Eye (tissue), 1 donor: ENCODE measurements around the gene ZGPAT.

Source experiments
- DNase-seq: peaks from one replicate; pipeline ENCODE4 v3.0.0-alpha.2; 2015

ZGPAT gene

DNA sequence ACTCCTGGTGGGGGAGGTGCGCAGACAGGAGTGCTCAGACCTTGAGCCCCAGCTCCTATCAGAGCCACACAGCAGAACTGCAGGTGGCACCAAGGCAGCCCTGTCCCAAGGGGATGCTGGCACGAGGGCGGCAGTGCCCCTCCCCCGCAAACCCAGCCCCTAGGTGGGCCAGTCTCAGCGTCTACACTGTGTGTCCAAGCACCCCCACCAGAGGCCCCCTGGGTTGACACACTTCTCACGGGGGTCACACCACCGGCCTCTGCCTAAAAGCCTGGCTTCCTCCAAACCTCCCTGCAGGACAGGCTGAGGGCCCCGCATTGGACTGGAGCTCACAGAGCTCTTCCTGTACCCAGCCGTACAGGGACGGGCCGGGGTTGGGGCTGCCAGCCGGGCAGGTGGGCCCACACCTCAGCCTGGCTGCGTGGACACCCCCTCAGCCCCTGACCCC, 39.8 kb downstream of the ZGPAT start:
- no peak for DNase-seq

DNA sequence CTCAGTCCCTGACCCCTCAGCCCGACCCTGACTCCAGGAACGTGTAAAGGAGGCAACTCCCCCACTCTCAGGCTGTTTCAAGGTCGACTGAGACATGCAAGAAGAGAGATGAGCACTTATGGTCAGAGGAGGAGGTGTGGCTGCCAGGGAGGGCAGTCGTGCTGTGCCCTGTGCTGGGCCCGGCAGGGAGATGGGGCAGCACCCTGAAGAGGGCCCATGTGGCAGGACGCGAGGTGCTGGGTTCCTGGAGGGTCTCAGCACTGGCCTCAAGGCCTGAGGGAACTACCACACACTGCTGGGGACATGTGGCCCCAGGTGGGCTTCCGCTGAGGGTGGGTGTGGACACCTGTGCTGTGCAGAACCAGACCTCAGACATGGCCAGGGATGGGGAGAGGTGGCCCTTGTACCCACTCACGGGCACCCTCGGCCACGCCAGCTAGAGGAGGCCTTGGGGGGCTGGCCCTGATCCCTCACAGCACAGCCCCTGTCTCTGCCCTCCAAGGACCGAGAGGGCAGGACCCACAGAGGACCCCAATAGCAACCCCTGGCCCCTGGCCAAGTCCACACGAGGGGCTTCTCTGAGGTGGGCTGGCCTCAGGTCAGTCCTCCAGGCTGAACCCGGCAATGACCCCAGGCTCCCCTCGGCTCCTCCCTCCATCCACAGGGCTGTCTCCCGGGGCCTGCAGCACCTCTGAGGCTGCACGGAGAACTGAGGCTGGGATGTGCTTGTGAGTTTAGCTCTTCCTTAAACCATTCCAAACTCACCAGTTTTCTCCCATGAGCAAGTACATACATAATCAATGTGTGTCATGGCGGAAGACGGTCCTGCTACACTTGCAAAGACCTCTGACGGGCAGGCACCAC, 40.5 kb downstream of the ZGPAT start:
- no peak for DNase-seq

DNA sequence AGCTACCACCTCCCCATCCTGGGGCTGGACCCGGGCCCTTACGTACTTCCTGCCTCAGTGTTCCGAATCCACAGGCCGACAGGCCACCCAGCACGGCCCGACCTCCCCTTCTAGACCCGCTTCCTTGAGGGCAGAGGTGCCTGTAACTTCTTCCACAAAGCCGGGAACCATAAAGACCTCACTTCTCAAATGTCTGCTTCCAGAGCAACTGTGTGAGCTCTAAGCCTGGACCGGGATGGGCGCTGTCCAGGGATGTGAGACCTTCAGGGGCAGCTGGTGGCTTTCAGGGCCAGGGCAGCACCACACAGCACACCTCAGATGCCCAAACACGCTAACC, 41.1 kb downstream of the ZGPAT start:
- DNase-seq: no peak

DNA sequence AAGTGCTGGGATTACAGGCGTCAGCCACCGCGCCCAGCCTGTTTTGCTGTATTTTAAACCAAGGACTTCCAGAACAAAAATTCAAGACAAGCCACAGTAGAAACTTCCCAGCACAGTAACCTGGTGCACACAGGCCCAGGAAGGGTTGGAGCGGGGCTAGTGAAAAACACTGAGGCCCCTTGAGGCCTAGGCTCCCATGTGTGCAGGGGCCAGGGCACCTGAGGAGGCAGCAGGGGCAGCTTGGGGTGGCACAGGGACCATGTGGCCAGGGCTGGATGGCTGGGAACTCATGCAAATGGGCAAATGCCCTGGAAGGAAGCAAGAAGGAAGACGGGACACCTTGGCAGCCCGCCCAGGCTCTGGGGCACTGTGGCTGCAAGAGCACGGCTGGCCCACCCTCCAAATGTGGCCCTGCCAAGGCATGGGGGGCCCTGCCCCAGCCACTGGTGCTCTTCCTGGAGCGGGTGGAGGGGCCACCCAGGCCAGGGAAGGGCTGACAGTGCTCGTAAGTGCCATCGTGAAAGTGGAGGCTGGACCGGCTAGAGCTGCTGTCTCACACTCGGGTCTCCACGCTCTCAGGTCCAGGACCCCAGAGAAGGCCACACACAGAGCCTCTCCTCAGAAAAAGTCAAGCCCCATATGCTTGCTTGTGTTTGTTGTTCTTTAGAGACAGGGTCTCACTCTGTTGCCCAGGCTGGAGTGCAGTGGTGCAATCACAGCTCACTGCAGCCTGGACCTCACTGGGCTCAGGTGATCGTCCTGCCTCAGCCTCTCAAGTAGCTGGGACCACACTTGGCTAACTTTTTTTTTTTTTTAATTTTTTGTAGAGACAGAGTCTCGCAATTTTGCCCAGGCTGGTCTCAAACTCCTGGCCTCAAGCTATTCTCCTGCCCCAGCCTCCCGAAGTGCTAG, 42.0 kb downstream of the ZGPAT start:
- no peak for DNase-seq

DNA sequence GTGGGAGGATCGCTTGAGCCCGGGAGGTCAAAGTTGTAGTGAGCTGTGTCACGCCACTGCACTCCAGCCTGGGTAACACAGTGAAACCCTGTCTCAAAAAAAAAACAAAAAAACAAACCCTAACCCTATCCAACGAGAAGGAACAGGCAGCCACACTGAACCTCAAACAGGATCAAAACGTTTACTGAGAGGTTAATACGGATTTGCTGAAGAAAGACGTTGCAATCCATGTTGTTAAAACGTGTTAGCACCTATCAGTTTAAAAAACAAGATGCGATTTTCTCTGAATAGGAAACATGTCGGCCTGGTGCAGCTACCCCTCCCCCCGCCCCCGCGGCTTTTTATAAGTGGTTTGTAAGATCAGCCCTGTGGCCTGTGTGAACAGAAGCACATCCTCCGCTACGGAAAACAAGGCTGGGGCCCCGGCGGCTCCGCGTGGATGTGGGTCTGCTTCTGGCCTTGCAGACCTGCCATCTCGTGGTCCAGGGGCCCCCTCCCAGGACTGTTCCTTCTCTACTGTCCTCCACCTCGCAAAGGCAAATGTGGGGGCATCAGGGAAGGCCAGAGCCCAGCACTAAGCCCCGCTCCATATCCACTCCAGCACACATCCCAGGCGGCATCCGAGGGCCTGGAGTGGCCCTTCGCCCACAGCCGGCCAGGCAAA, 43.1 kb downstream of the ZGPAT start:
- no peak for DNase-seq

DNA sequence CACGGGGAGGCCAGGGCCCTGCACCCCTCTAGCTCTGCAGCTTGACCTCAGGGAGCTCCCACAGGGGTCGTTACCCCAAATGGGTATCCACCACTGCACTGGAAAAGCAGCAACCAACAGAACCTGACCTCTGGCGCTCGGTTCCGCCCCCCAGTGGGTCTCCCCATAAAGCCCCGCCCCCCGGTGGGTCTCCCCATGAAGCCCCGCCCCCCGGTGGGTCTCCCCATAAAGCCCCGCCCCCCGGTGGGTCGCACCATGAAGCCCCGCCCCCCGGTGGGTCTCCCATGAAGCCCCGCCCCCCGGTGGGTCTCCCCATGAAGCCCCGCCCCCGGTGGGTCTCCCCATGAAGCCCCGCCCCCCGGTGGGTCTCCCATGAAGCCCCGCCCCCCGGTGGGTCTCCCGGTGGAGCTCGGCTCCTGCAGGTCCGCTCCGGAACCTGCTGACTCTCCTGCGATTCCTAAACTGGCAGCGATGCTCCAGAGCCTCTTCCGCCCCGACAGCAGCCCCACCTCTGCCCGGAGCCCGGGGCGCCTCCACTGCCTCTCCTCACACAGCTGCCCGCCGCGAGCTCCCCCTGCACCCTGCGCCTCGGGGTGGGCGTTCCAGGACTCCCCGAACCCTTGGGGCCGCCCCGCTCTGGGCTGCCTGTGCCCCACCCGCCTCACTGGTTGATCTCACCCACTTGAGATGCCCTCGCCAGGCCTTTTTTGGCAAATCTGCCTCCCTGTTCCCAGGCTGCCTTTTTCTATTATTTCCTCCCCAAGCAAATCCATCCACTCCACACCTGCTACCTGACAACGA, 43.8 kb downstream of the ZGPAT start:
- DNase-seq: no peak

DNA sequence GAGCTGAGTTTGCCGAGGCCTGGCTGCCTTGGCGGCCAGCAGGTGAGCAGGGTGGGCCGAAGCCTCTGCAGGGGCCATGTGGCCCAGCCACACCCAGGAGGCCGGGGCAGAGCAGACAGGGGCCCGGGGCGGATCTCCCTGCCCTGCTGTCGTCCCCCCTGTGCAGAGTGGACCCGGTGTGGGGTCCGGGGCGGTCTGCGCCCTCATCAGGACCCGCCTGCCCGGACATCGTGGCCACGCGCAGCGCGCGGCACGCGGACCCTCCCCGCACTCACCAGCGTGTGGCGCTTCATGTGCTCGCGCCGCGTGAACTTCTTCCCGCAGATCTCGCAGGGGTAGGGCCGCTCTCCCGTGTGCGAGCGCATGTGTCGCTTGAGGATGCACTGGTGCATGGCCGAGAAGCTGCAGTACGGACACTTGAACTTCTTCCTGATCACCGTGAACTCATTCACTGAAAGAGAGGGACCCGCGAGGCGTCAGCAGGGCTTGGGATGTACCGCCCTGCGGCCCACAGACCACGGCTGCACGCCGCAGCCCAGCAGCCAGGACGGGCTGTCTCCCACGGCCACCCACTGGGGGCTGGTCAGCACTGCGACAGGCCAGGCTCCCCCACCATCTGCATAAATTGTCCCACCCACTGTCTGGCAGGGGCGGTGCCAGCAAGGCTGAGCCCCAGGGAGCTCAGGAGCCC, 44.7 kb downstream of the ZGPAT start:
- no peak for DNase-seq

DNA sequence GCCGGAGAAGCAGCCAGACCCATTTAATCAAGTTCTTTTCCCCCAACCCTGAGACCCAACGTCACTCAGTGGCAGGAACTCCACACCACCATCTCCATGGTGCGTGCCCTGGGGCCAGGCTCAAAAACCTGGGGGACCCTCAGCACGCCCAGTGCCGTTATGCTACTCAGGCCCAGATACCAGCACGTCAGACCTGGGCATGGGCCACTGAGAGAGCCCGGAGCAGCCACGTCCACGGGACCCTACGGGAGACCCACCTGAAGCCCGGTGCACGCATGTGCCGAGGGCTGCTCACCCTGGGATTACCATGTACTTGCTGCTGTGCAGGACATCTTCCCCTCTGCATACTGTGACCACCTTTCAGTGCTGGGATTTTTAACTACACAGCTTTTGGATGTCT, 45.5 kb downstream of the ZGPAT start:
- DNase-seq: no peak

DNA sequence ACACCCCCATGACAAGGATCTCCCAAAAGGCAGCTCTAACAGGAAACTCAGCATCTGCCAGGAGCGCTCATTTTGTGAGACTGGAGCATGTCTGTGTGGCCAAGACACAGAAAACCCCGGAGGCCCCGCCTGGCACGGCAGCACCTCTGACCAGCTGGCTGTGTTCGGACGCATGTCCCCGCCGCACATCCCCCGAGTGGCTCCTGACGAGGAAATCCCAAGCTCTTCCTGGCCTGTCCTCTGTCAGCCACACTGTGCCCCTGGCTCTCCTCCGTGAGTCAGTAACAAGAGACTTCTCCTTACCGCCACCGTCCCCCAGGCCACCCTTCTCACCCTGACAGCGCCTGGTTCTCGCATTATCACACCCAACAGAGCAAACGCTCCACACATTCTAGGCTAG, 46.2 kb downstream of the ZGPAT start:
- DNase-seq: no peak

DNA sequence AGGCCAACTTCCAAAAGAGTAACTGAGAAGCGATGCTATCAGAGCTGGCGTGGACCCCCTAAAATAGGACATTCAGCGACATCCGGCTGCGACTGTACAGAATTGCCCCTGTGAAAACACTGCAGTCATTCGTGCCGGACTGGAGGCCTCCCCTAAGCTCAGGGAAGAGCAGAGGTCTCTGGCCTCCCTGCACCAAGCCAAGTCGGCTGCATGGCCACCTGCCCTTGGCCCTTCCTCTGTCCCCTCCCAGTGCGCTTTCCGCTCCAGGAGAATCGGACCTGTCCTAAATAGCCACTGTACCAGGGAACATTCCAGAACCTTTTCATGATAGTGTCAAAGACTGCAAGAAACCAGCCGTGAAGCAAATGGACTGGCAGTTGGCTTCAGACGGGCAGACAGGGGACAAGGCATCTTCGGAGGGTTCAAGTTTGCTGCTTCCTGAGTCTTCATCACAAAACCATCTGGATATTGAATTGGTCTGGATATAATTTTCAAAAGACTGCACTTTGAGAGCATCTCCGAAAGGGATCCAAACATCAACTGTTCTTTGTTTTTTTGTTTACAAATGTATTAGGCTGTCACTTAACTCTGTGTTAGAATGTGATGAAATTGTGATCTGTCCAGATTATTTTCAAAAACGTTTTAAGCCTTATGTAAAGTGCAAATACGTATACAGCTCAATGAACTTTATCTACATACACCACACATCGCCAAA, 48.3 kb downstream of the ZGPAT start:
- no peak for DNase-seq

DNA sequence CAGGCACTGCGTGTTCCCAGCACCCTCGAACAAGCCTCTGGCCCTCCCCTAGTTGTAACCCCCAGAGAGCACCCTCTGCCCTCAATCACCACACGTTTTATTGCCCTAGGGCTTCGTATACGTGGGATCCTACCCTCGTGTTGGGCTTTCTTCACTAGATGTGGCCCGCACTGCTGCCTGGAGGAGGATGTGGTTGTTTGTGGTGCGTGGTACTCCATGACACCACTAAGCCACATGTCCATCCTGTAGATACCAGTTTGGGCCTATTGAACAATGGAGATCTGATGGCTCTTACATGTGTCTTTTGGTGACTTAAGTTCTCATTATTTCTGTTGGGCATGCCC, 48.8 kb downstream of the ZGPAT start:
- no peak for DNase-seq

DNA sequence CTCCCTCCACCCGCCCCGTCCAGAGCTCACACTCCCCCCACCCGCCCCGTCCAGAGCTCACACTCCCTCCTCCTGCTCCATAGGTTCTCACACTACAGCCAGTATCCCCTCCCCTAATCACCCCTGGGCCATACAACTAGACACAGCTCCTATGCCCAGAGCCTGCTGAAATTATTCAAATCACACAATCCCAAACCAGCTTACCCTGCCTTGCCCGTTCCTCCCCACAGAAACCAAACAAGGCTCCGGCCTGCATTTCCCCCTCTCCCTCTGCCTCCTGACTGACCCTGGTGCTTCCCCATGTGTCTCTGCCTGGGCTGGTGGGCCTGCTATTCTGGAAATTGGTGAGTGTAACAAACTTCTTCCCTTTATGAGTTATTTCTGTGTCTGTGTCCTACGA, 50.3 kb downstream of the ZGPAT start:
- no peak for DNase-seq

DNA sequence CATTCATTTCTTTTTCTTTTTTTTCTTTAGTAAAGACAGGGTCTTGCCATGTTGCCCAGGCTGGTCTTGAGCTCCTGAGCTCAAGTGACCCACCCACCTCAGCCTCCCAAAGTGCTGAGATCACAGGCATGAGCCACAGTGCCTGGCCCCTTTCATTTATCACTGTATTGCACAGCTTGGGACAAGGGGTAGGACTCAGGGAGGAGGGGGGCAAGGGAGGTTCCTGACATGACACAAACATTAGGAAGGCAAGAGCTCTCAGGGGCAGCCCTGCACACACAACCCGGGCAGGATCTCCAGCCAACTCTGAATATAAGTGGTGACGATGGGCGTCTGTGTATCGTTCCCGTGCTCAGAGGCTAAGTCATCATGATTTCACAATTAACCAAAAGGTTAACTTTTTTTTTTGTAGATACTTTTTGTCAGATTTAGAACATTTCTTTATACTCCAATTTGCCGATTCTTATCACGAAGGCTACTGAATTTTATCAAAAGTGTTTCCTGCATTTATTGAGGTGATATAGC, 51.6 kb downstream of the ZGPAT start:
- DNase-seq: no peak

DNA sequence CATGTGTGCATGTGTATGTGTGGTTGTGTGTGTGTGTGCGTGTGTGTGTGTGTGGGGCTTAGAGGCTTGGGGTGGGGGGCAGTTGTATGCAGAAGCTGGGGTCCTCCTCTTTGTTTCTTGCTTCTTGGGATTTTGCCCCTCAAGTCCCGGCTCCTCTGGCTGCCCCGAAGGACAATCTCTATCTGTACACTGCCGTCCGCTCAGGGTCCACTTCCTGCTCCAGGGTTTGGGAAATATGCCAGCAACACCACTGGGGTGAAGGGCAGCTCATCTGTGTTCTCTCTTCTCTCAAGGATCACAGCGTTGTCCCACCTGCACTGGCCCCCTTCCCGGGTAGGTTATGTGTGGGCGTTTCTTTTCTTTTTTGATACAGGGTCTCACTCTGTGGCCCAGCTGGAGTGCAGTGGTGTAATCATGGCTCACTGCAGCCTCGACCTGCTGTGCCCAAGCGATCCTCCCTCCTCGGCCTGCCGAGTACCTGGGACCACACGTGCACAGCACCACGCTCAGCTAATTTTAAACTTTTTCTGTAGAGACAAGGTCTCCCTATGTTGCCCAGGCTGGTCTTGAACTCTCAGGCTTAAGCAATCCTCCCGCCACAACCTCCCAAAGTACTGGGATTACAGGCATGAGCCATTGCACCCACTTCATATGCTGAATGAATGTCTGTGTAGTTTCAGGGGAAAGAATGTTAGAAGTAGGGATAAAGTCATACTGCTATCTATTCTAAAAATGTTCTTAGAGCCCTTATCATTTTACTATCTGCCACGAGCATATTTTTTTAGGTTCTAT, 57.4 kb downstream of the ZGPAT start:
- DNase-seq: no peak

DNA sequence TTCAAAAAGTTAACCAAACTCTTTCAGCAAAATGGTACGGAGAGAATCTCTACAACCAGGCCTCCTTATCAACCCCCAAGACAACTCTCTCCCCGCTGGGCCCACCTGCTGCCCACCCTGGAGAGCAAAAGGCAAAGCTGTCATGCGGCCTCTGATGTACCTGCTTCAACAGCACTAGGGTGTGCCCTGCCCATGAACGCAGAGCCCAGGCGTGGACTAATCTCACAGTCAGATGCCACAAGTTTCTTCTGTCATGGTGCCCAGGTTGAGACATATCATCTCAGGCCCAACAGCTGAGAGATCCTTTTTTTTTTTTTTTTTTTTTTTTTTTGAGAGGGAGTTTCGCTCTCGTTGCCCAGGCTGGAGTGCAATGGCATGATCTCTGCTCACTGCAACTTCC, 58.1 kb downstream of the ZGPAT start:
- no peak for DNase-seq

DNA sequence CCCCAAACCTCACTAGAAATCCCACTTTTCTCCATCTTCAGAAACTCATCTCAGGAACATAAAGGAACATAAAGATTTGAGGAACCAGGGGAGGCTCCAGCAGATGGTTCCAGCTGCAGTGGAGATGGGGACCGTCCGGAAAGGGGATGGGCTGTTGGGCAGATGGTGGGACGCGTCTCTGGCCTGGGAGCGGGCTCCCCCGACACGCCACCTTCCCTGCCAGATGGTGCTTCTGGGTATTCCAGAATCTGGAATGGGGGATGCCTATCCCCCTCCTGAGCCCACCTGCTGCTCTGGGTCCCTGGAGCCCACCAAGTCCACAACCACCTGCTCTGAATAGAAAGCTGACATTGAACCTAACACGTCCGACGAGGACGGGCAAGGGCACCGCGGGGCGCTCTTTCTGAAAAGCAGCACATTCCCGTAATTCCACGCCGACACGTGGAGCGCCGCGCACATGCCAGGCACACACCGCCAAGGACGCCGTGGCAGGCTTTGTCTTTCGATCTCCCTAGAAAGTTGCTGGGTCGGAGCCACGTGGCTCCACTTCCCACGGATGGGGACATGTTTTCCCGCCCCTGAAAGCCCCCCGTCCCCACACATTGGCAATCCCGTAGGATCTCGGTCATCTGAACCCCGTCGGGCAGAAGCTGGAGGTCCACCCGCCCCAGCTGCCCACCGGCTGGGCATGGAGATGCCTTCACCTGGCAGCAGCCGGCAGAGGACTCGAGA, 59.0 kb downstream of the ZGPAT start:
- DNase-seq: no peak

DNA sequence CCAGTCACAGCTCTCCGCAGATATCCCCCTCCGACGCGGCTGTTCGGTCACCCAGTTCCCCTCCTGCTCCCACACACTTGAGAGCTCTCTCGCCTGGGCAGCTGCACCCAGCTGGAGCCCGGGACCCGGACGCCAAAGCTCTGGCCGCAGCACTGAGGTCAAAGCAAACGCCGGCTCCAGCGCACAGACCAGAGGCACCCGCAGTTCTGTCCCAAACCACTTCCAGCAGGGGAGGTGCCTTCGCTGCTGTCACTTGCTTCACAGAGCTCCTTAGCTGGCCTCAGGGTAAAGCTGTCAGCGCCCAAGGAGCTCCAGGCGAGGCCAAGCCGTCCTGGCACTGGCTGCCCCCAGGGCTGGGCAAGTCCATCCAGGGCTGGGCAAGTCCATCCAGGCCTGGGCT, 59.6 kb downstream of the ZGPAT start:
- DNase-seq: no peak

DNA sequence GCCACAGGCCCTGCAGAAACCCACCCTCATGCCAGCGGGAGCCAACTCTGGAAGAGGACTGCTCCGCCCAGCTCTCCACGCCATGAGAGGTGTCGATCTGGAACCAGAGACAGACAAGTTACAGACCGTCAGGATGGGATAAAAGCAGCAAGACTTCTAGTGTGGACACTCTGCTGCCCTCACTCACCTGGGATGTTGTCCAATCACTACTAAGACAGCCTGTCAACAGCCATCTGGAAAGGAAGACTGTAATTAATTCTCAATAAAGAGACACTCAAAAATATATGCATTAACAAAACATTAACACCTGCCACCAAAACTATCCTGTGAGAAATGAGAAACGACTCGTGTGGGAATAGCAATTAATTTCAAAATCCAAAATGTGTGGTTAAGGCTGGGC, 60.0 kb downstream of the ZGPAT start:
- no peak for DNase-seq
